Fibroblast of upper back skin (primary cell): ENCODE results near the gene TWNK.

Experiments used
- DNase-seq: peaks from one replicate; pipeline ENCODE4 v3.0.0-alpha.2; 2013

Gene TWNK

GRCh38 chr10:100986952-100987684 is at the start of gene TWNK, which contains the start of gene MRPL43:
Gene TWNK, plus strand, starts transcription at chr10:100987543. Its CDS starts 668 bp downstream, at chr10:100988211.
Gene MRPL43, minus strand, starts transcription at chr10:100987497. Its CDS starts 54 bp downstream, at chr10:100987443.
- peak; percentile 68 for DNase-seq

DNA sequence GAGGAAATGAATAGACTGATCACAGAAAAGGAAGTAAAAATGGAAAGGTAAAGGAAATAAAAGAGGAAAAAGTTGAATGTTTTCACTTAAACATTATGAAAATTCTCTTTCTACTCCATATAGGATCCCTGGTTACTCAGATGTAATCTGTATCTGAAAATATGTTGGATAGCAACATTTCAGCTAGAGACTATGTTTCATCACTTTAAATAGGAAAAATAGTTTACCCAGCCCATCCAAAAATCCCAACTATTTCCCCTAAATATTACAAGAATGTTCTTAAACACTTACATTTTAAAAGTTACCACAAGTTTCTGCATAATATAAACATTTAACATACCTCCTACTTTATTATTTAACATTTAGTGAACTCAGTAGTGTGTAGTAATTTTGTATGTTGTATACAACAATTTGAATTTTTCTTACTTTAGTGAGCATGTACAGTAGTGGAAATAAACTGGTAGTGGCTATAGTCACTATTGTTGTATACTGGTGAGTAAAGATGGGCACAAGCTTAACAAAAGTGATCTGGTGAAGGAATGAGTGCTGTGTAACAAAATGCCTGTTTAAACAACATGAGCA is 47.5 kb upstream of the TWNK start:
- DNase-seq: peak; percentile 57

DNA sequence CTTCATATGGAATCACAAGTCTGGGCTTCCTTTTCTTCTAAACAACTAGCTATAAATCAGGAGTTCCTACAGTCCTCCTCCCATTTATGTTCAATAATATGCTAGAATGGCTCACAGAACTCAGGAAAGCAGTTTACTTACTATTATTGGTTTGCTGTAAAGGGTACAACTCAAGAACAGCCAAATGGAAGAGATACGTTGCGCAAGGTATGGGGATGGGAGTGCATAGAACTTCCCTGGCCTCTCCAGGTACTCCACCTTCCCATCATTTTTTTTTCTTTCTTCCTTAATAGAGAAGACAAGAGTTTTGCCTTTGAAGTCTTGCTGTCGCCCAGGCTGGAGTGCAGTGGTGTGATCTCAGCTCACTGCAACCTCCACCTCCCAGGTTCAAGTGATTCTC is 45.1 kb upstream of the TWNK start:
- DNase-seq: no peak

DNA sequence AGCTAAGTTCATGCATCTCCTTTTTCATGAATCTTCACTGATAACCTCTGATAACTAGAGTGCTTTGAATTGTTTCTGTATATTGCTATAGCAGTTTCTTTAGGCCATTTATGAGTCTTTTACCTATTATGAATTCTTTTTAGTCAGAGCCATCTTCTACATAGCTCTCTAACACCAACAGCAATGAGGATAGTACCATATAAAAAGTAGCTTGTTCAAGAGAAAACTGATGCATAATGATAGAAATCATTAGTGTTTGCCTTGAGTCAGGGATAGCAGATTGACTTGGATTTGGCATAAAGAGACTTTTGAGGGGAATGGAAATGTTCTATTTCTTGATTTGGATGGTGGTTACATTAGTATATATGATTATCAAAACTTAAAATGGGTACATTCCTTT is 43.8 kb upstream of the TWNK start:
- no peak for DNase-seq

- DNase-seq: no peak
These were observed 41.6 kb upstream of the TWNK start for GRCh38 chr10:100945754-100946153.

GRCh38 chr10:100948916-100949315 is 38.4 kb upstream of the TWNK start:
- DNase-seq: no peak

- DNase-seq: no peak
These were observed 27.1 kb upstream of the TWNK start for GRCh38 chr10:100960251-100960650.

- no peak for DNase-seq
These were observed 24.8 kb upstream of the TWNK start for GRCh38 chr10:100962351-100963080.

DNA sequence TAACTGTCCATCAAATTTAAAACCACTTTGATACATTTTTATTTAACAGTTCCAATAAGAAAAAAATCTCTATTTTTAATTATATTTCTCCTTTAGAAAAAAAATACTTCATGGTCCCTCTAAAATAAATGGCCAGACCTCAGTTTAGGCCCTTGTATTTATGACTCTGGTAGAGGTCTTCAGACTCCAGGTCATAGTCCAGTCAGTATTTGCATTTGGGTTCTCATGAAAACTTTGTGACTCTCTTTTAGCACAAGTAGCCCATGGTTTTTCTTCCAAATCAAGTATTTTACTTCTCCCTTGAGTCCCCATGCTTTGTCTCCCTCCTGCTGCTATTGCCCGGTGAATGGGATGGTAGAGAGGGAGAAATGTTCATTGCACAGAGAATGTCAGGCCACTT is 23.5 kb upstream of the TWNK start:
- DNase-seq: no peak

GRCh38 chr10:100965820-100966219 is 21.5 kb upstream of the TWNK start:
- no peak for DNase-seq

GRCh38 chr10:100966887-100967286 is 20.5 kb upstream of the TWNK start:
- DNase-seq: no peak

- no peak for DNase-seq
These were observed 20.0 kb upstream of the TWNK start for GRCh38 chr10:100967332-100967731.

- no peak for DNase-seq
These were observed 19.1 kb upstream of the TWNK start for GRCh38 chr10:100968062-100968736.

GRCh38 chr10:100968863-100969186 is 18.5 kb upstream of the TWNK start:
- no peak for DNase-seq

GRCh38 chr10:100969187-100970075 is 17.9 kb upstream of the TWNK start, which contains the start of gene SEMA4G:
Gene SEMA4G, plus strand, starts transcription at chr10:100969504. Its CDS starts 3,409 bp downstream, at chr10:100972913.
- DNase-seq: peak; percentile 11

DNA sequence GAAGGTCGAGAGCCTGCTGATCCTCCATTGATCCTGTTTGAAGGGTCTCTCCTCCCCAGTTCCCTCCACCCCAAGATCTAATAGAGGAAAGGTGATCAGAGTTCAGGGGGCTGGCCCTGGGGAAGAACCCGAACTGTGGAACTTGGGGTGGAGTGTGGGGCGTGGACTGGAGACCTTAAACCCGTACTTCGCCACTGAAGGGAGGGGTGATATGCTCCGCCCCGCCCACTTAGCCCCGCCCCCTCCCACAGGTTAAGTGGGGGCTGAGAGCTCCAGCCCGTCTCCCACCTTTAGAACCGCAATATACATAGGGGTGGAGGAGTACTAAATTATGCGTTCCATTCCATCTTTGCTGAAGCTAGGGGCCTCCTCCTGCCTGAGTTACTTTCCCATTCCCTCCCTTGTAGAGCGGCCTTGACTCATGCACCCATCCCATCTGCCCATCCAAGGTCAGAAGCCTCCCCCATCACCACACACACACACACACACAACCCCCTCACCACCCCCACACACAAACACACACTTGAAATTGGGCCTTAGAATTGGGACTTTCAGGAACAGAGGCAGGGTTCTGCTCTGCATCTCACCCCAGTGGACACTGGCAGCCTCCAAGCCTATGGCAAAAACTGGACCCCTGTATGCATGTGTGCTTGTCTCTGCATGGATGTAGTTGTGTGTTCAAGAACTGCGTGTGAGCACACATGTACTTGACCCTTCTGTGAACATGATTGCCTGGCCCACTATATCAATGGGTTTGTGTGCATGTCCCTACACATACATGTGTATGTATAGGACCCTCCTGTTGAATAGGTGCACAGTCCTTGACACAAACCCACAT is 17.0 kb upstream of the TWNK start:
- DNase-seq: no peak

DNA sequence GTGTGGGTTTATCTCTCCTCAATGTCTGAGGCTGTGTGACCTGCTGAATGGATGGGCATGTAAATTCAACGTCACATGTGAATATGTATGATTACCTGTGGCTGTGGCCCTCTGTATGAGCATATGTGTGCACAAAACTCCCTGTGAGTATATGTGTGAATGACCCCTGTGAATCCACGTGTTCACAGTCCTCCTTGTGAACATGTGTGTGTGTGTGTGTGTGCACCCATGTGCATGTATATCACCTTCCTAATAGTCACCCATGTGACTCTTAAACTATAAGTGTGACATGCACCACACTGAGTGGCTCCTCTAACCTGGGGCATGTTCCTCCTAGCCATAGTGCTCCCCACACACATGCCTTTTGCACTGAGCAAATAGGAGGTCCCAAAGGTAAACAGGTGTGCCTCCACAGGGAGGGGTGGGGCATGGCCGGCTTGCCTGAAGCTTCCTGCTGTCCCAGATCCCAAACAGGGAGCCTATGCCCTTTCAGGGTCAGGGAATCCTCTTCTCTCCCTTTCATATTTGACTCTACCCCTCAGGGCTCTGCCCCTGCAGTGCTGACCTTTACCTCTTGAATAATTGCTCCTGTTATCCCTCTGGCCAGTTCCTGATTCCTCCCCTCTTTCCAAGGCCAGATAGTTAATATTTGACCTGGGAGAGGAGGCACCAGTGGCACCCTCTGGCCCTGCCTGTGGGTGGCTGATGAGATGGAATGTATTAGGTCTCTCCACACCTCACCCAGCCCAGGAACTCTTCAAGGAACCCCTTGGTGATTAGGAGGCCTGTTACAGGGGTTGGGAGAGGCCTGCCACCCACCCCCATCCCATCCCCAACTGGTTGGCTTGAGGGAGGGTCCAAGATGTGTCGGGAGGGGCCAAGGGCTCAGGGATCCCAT is 16.2 kb upstream of the TWNK start:
- DNase-seq: no peak

DNA sequence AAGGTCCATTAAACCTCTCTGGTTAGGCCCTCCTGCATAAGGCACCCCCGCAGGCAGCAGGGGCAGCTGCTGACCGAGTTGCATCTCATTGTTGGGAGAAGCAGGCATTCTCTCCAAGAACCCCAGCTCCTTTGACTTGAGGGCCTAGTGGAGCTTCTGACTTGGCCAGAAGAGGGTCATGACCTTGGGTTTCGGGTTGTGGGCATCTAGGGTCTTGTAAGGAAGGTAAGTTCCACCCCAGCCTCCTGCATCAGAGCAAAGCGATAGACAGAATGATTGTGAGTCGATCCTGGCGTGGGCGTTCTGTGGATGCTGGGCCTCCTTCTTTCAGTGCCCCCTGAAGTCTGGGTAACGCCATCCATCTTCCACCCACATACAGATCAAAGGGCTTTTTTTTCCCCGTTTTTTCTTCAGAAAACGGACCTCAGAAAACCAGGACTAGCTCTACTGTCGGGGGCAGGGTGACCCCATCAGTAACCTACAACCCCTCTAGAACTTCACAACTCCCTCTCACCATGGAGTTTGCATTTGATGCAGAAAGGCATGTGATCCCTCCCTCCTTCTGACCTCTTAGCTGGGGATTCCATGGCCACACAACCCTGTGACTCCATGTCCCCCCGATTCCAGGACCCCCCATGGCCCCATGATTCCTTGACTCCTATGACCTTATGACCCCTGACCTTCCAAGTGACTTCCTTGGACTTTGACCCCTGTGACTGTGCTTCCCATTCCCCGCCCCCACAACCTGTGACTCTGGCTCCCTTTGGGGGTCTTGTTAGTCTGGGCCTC is 15.0 kb upstream of the TWNK start:
- no peak for DNase-seq

DNA sequence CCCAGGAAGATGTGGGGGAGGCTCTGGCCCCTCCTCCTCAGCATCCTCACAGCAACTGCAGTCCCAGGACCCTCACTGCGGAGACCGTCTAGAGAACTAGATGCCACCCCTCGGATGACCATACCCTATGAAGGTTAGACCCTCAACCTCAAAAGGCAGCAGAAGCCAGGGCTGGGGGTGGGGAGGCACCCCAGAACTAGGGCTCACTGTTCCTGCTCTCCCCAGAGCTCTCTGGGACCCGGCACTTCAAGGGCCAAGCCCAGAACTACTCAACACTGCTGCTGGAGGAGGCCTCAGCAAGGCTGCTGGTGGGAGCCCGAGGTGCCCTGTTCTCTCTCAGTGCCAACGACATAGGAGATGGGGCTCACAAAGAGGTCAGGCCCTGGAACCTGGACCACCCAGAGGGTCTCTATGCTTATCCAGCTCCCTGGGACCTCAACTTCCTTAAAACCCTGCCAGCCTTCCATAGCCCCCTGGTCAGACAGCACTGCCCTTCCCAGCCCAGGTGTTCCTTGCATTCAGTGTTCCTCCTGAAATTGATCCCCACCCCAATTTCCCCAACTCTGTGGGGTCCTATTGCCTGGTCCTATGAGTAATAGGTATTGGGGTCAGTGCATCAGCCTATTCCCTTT is 14.3 kb upstream of the TWNK start:
- no peak for DNase-seq
